ENCODE measurements around the gene KLF15.

DNA sequence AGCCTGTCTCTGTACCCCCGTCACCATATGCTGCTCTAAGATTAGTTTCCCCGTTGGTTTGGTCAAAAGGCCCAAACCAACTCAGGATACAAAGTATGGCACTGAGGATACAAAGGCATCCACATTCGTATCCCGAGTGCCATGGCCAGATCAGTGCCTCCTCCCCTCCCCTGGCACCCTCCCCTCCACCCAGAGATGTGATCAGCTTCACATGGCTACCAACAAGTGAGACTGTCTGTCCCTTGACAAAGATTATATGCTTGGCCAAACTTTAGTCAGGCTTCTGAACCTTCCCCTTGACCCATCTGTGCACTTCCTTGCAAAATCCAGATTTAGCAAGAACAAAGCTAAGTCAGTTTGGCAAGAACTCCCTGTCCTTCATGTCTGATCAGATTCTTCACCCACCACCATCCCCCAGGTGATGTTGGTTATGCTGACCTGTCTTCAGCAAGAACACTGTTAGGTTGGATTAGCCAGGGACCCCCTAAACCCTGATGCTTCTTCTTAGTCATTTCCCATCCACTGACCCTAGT lies 61.7 kb downstream of the KLF15 start:
- TF ChIP-seq SMC3 (conservative IDR thresholded peaks at IDR 0.05; ENCODE audit: poor library complexity): no peak
- no peak for TF ChIP-seq TAF1 (IDR thresholded peaks at IDR 0.05; ENCODE audit: low read depth)
- no peak for TF ChIP-seq POLR2AphosphoS5 (IDR thresholded peaks at IDR 0.05)
- TF ChIP-seq, protein P1, sequence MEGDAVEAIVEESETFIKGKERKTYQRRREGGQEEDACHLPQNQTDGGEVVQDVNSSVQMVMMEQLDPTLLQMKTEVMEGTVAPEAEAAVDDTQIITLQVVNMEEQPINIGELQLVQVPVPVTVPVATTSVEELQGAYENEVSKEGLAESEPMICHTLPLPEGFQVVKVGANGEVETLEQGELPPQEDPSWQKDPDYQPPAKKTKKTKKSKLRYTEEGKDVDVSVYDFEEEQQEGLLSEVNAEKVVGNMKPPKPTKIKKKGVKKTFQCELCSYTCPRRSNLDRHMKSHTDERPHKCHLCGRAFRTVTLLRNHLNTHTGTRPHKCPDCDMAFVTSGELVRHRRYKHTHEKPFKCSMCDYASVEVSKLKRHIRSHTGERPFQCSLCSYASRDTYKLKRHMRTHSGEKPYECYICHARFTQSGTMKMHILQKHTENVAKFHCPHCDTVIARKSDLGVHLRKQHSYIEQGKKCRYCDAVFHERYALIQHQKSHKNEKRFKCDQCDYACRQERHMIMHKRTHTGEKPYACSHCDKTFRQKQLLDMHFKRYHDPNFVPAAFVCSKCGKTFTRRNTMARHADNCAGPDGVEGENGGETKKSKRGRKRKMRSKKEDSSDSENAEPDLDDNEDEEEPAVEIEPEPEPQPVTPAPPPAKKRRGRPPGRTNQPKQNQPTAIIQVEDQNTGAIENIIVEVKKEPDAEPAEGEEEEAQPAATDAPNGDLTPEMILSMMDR (IDR thresholded peaks at IDR 0.05; ENCODE audit: poor library complexity, severe bottlenecking): no peak
- no peak for TF ChIP-seq EP300 (conservative IDR thresholded peaks at IDR 0.05; ENCODE audit: poor library complexity, severe bottlenecking)

Data from neural cell (in vitro differentiated cells).